ENCODE data around the gene CCDC88C.
"Not testable (repeated sequence)": the region's sequence is repeated elsewhere in the genome, so short reads cannot be mapped to it uniquely, and the experiment has no call there.

Gene CCDC88C

DNA sequence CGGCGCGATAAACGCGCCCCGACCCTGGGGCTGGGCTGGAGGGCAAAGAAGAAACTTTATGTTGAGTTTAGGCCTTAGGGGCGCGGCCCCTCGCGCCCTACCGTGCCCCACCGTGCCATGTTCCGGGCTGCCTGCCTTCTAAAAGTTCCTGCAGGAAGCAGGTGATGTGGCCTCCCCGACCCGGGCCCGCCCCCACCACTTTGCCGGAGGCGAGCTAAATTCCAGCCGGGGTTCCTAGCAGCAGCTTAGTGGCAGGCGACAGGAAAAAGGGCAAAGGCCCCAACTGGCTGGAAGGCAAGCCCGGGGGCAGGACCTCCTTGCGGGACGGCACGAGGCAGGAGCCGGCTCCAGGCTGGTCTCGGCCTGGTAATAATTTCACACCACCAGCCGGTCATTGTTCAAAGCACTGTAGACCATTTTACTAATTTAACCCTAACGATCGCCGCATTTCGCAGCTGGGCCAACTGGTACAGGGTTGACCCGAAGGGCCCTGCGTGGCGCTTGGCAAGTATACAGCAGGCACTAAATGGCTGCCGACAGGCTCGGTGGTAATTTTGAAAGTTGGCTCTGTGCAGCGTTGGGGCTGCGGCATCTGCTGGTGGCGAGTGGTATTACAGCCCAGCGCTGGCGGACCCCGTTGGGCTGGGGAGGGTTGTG is 895 bp upstream of the CCDC88C start:
- peak; percentile 61 to 67 for DNase-seq (ENCODE audit: extremely low read depth in 1 of 2, low read depth in 1 of 2)

DNA sequence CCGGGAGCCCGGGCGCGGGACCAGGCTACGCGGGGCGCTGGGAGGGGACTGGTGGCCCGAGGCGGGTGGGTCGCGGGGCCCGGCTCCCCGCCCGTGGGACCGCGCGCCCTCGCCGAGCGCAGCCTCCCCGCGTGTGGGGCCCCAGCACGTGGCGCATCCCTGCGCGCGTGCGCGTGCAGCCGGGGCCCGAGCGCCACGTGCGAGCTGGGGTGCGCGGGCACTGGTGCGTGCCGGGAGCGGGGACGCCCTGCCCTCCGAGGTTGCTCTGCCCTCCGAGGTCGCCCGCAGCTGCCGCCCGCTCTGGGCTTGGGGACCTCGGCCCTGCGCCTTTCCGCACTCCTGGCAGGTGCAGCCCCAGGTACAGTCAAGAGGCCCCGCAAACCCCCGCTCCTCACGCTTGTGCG is 365 bp upstream of the CCDC88C start:
- DNase-seq (ENCODE audit: extremely low read depth in 1 of 2, low read depth in 1 of 2), result no peak

DNA sequence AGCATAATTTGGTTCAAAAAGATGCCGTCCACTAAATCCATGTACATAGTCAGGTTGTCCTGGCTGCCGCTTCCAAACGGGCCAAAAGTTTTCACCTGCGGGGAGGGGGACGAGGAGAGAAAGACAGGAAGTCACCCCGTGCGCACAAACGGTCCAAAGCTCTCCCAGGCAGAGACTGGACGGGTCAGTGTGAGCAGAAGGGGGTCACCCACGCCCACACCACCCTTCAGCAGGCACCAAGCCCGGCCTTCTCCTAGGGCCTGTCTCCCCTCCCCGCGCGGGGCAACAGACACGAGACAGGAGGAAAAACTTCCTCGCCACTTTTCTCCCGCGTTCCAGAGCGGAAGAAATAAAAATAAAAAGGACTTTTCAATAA is 888 bp downstream of the CCDC88C start:
- no peak for DNase-seq (ENCODE audit: extremely low read depth in 1 of 2, low read depth in 1 of 2)

DNA sequence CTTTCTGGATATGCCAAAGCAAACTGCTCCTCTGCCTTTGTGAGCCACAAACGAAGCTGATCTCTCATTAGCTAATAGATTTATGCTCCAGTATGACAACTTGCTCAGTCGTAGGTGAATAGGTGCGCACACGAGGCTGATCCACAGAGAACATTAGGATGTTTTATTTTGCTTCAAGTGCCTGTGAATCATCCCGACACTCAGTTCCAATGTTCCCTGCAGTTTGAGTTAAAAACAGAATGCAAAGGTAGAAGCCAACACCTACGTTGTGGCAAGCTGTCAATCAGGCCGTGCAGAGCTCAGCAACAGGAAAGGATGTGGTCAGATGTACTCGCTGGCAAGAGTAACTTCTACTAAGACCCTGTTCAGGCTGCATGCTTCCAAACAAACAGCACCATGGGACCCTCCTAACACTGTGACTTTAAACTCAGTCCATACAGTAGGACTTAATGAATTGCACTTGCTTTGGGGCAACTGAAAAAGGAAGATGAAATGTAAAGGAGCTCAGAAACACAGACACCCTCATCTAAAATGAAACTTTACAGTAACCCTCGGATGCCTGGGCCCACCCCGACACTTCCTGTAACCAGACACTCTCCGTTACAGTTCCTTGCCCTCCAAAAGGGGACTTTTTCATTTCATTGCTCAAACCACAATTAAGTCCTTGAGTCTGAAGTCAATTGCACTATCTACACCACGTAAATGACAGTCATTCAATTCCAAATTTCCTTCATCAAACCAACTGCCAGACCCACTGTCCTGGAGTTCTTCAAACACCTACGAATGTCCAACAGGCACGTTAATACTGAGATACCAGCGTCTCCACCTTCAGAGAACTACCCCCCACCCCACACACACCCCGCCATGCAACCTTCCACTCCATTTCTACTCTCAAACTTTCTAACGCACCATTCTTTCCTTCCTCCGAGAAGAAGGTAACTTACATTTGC is 1.6 kb downstream of the CCDC88C start:
- DNase-seq (ENCODE audit: extremely low read depth in 1 of 2, low read depth in 1 of 2), result peak in 1 of 2 donors; percentile 75

DNA sequence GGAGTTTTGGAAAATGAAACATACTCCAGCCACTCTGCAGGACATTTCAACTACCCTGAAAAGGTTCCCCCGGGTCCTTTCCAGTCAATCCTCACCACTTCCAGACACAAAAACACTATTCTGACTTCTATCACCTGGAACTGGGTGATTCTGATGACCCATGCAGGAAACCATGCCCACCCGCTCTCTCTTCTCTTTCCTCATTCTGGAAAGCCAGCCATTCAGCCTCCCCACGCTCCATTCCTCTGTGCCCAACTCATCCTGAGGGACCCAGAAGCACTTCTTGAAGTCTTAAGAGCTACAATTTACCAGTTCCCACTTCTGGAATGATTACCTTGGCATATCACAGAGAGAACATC is 3.2 kb downstream of the CCDC88C start:
- DNase-seq (ENCODE audit: extremely low read depth in 1 of 2, low read depth in 1 of 2), result no peak

DNA sequence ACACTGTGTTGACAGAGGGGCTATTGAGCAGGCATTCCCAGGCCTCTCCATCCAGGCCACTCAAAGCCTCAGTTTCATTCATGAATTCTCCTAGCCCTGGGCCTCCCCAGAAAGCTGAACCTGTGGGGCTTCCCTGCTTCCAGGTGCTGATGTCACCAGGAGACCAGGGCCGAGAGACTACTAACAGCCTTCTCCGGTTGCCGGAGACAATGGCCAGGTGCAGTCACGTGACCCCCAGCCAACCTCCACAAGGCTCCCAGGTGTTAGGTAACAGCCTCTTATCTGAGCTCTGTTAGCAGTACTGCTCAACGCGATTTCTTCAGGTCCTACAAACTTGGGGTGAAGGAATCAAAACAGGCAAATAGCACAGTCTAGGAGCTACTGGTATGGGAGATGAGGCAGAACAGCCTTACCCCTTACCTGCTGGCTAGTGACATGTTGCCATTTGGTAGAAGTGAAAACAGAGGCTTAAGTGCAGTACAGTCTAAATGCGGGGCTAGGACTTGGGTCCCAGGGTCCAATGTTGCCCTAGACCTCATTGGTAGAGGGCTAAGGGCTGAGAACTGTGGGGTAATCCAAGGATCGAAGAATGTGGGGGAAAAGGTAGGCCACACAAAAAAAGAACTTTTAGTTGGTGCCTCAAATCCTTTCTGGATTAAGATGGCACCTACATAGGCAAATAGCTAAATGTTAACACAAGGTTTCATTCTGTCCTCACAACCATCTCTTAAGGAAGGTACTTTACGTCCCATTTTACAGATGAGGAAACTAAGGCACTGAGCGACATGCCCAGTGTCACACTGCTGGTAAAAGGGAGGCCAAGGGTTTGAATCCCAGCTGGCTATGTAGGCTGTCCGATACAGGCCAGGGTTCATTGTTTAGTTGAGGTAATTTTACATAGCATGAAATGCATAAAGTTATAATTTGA is 3.8 kb downstream of the CCDC88C start:
- DNase-seq (ENCODE audit: extremely low read depth in 1 of 2, low read depth in 1 of 2), result no peak

DNA sequence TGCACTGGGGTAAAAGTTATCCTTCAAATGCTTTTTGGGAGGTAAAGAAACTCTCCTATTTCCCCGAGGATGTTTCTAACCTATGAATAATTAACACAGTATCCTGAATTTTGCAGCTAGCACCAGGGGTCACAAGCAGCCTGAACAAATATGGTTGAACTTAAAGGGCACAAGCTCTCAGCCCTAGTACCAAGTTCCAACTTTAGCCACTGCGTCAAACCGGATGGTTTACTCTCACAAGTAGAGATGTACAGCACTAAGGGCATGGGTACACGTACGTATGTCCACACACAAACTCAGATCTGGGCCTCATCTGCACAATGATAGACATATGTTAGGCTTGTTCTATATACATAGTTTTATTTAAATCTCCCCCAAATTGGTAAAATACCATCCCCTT is 4.7 kb downstream of the CCDC88C start:
- DNase-seq (ENCODE audit: extremely low read depth in 1 of 2, low read depth in 1 of 2), result no peak

DNA sequence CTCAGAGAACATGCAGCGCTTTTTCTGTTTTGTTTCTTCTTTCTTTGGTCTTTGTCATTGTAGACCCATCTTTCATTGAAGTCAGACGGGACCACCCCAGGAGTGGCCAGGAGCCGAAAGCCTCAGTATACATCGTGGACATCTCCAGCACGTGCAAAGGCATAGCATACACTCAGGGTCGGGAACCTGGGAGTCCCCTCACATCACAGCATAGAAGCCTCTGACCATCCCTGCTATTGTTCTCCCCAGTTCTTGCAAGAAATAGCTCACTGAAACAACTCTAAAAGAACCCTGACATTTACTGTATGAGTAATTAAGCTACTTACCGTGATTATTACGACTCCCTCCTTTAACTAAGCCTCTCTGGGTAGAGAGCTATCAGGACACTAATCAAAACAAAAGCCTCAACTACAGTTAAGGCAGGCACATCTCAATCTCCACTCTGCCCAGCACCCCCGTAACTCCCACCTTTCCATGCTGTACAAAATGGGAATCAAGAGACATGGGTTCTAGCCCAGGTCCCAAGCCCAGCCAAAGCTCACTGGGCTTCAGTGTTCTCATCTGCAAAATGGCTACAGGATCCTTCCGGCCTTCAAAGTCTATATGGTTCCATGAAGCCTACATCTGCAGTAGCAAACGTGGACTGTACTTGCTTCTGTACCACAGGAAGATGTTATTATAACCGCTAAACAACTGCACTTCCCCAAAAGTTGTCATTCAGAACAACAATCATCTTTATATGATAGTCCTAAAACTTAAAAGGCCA is 6.7 kb downstream of the CCDC88C start:
- DNase-seq (ENCODE audit: extremely low read depth in 1 of 2, low read depth in 1 of 2), result no peak

DNA sequence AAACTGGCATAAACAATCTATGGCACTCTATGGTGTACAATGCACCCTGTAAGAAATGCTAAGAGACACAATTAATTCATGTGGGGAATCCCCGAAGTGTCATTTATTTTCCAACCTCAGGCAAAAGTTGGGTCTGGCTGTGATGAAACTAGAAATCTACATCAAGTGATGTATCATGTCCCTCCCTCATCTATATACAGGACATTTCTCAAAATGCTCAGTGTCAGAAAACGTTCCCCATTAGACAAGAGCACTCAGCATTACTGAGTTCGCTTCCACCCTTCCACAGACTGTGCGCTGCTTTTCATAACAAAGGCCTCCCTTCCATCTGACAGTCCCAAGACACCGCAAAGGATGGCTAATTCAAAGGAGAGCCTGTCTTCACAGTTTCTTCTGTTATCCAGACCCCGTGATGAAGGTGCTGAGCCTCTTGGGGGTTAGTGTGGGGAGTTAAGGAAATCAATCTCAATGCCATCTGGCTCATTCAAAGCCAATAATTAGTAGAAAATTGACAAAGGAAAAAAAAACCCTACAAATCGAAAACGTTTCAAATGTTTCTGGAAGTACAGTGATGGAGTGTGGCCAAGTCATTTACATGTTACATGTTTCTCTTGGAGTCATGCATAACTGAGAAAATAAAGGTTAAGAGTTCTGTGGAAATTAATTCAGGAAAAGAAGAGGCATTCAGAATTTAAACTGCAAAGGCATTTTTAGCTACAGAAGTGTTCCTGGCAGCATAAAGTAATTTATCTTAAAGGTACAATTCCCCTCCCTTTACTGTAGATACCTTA is 7.5 kb downstream of the CCDC88C start:
- DNase-seq (ENCODE audit: extremely low read depth in 1 of 2, low read depth in 1 of 2), result no peak

DNA sequence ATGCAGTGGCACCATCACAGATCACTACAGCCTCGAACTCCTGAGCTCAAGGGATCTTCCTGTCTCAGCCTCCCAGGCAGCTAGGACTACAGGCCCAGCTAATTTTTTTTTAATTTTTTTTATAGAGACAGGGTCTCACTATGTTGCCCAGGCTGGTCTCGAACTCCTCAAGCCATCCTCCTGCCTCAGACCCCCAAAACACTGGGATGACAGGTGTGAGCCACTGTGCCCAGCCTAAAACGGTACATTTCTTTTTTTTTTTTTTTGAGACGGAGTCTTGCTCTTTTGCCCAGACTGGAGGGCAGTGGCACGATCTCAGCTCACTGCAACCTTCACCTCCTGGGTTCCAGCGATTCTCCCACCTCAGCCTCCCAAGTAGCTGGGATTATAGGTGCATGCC is 8.4 kb downstream of the CCDC88C start:
- not testable (repeated sequence) for DNase-seq (ENCODE audit: extremely low read depth in 1 of 2, low read depth in 1 of 2)

DNA sequence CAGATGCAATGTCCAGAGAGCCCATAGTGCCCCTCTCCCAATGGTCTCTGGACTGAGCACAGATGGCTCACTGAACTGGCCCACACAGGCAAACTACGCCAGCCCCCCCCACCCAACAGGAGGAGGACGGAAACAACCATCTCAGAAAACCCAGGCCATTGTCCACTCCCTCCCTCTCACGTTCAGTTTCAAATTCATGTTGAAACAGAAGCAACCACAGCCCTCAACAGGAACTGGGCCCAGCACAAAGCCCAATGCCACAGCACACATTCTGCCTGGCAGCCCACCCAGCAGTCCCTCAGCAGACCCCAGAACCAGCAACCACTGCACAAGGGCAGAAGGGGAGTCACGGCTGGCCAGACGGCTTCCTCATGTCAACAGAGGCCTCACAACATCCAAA is 10.6 kb downstream of the CCDC88C start:
- no peak for DNase-seq (ENCODE audit: extremely low read depth in 1 of 2, low read depth in 1 of 2)

DNA sequence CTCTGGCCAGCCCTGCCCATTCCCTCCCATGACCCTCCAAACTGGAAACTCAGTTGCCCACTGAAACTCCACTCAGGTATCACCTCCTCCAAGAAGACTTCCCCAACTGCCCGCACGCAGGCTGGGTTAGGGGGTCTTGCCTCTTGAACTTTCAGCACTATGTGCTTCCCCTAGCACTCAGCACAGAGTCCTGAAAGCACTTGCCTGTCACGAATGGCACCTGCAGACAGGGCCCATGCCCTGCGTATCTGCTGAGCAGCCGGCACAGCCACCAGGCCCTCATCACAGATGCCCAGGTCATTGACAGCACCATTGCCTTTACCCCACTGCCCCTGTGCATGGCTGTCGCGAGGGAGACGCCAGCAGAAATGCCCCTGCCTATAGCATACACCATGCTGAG is 11.2 kb downstream of the CCDC88C start:
- DNase-seq (ENCODE audit: extremely low read depth in 1 of 2, low read depth in 1 of 2), result no peak

DNA sequence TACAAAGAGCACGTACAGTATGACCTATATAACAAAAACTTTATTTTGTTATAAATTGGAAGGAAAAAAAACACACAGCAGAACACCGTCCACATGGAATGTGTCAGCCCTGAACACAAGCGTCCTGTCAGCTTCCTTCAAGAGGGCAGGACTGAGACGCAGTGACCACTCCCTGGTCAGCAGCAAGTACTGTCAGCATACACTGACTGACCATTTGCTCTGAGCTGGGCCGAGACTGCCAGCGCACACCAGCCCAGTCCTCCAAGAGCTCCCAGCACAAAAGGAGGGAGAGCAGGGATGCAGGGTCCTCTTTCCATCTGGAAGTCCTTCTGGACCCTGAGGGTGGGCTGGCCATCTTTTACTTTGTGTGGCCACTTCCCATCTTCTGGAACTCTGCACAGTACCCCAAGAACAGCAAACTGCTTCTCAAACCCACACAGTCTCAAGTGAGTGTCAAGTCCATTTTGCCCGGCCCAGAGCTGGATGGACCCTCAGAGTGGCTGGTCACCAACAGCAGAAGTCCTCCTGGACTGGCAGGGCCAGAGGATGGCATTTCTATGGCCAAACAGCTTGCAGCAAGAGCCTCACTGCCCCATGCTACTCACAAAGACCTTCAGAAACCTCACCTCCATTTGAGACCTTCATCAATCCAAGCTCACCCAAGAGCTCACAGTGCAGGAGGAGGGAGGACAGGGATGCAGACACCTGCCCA is 11.7 kb downstream of the CCDC88C start:
- DNase-seq (ENCODE audit: extremely low read depth in 1 of 2, low read depth in 1 of 2), result no peak

DNA sequence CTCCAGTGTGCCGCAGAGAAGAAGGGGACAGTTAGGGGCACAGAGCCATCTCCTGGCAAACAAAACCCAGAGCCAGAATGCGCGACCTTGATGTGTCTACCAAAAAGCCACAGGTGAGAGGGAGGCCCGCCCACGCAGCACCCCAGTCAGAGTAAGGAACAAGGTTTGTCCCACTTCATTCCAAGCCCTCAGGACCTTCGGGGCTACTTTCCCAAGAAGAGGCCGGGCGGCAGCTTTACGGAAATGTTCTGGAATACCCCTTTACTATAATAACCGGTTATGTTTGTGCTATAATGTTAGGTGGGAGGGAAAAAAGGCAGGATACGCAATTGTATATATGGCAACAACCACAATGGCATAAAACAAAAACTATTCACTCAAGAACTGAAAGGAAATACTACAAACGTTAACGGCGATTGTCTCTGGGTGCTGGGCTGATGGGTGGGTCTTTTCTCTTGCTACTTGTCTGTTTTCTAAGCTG is 12.3 kb downstream of the CCDC88C start:
- no peak for DNase-seq (ENCODE audit: extremely low read depth in 1 of 2, low read depth in 1 of 2)

DNA sequence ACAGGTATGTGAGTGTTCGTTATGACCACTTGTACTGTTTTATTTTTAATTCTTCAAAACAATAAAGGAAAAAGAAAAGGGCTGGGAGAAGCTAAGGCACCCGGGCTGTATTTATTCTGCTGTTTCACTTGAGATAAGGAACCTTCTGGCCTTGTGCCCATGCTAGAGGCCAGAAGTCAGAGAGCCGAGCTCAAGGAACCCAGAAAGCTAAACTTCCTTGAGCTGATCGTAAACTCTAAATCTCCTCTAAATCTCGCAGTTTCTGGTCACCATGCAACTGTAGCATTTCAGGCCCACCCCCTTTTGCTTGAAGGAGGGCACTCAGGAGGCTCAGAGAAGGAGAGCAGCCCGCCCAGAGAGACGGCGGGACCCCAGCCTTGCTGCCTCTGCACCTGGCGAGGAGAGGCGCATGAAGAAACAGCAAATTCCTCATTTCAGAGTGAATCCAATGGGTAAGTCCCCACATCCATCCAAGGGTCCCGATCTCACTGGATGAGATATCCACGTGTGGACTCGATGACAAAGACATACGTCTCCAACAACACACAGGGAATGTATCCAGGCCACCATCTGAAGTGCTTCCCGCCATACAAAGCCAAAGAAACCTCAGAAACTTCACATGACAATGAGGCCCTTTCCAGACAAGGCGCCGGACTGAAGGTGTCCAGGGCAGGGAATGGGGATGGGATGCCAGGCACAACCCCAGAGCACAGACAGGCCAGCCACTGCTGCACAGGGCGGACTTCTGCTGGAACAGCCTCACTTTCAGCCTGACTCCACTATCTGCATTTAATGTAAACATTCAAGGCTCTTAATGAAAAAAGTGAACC is 14.6 kb downstream of the CCDC88C start:
- DNase-seq (ENCODE audit: extremely low read depth in 1 of 2, low read depth in 1 of 2), result no peak

DNA sequence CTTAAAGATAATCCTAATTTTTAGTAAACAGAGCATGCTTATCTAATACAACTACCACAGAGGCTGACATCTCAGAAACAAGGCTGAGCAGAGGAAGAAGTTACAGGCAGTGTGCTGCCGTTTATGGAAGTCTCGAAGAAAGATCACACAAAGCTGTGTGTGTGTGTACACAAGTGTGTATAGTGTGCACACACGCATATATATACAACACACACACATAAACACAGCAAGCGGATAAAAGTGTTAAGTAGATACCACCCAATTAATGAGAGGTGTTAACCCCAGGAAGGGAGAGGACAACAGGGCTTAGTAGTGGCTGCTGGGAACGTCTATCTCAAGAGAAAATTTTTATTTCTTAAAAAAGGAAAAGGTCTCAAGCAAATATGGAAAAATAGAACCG is 15.3 kb downstream of the CCDC88C start:
- DNase-seq (ENCODE audit: extremely low read depth in 1 of 2, low read depth in 1 of 2), result no peak

DNA sequence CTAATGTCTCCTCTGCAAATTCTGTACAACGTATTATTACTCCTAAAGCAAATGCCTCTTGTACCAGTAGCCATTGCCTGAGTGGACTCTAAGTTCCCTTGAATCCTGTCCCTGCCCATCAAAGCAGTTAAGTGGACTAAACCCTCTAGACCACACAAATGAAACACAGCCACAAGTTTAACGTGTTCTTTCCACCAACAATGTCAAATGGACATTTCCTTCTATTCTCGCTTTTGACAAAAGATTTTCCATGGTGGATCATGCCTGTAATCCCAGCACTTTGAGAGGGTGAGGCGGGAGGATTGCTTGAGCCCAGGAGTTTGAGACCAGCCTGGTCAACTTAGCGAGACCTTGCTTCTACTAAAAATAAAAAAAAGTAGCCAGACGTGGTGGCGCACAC is 15.9 kb downstream of the CCDC88C start:
- DNase-seq (ENCODE audit: extremely low read depth in 1 of 2, low read depth in 1 of 2), result no peak

DNA sequence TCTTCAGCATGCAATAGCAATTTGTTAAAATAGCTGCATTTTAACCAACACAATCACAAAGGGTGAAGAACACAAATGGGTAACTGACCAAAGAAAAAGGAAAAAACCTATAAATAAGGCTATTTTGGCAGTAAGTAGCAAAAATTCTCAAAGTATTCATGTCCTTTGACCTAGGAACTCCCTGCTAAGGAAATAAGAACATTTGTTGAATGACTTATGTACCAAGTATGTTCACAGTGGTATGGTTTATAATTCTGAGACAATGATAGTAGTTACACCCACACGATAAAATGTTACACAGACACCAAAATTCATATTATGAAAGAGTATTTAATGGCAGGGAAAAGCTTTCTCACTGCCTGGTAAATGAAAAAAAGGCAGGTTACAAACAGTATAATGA is 16.9 kb downstream of the CCDC88C start:
- no peak for DNase-seq (ENCODE audit: extremely low read depth in 1 of 2, low read depth in 1 of 2)

Measured in stimulated activated CD8-positive, alpha-beta memory T cell treated with anti-CD3 and anti-CD28 coated beads, Interleukin-7, amount 100 ng/mL, for 48 hours (primary cell).